GM18867 (cell line): ENCODE measurements around the gene CSPG5.

ENCODE experiments used
- ATAC-seq: cut with Tn5 transposase; IDR thresholded peaks from one replicate; pipeline ENCODE4 v1.9.1; 2021; ENCODE audit warnings: mild to moderate bottlenecking, moderate library complexity; ENCODE audit not compliant: unreplicated experiment

The CSPG5 gene

GRCh38 chr3:47588587-47588986 is 9.9 kb upstream of the CSPG5 start:
- ATAC-seq: no peak

- ATAC-seq: no peak
Observed at GRCh38 chr3:47588053-47588452, 9.4 kb upstream of the CSPG5 start.

GRCh38 chr3:47586746-47587145 is 8.1 kb upstream of the CSPG5 start:
- no peak for ATAC-seq

- no peak for ATAC-seq
Observed at GRCh38 chr3:47583320-47584075, 4.8 kb upstream of the CSPG5 start.

GRCh38 chr3:47581835-47582234 is 3.2 kb upstream of the CSPG5 start:
- ATAC-seq: no peak

- ATAC-seq: no peak
Observed at GRCh38 chr3:47581422-47581821, 2.8 kb upstream of the CSPG5 start.

GRCh38 chr3:47580481-47580880 is 1.8 kb upstream of the CSPG5 start:
- ATAC-seq: no peak

GRCh38 chr3:47579875-47580274 is 1.2 kb upstream of the CSPG5 start:
- ATAC-seq: no peak

GRCh38 chr3:47578119-47578632 is 489 bp downstream of the CSPG5 start:
- peak; percentile 28 for ATAC-seq

GRCh38 chr3:47577583-47578118 is 1.0 kb downstream of the CSPG5 start:
- ATAC-seq: no peak

- ATAC-seq: no peak
Observed at GRCh38 chr3:47573190-47574172, 5.2 kb downstream of the CSPG5 start.

- no peak for ATAC-seq
Observed at GRCh38 chr3:47571391-47572175, 7.1 kb downstream of the CSPG5 start.

- no peak for ATAC-seq
Observed at GRCh38 chr3:47568901-47569300, 9.8 kb downstream of the CSPG5 start.

GRCh38 chr3:47567149-47567548 is 11.5 kb downstream of the CSPG5 start:
- ATAC-seq: no peak

- no peak for ATAC-seq
Observed at GRCh38 chr3:47566667-47567066, 12.0 kb downstream of the CSPG5 start.

- ATAC-seq: no peak
Observed at GRCh38 chr3:47565734-47566550, 12.7 kb downstream of the CSPG5 start.

- no peak for ATAC-seq
Observed at GRCh38 chr3:47556351-47556750, 22.3 kb downstream of the CSPG5 start.

GRCh38 chr3:47554335-47554734 is 24.3 kb downstream of the CSPG5 start:
- no peak for ATAC-seq

GRCh38 chr3:47553407-47553806 is 25.3 kb downstream of the CSPG5 start:
- no peak for ATAC-seq
